Measurements from ENCODE around the gene ANKUB1.

DNA sequence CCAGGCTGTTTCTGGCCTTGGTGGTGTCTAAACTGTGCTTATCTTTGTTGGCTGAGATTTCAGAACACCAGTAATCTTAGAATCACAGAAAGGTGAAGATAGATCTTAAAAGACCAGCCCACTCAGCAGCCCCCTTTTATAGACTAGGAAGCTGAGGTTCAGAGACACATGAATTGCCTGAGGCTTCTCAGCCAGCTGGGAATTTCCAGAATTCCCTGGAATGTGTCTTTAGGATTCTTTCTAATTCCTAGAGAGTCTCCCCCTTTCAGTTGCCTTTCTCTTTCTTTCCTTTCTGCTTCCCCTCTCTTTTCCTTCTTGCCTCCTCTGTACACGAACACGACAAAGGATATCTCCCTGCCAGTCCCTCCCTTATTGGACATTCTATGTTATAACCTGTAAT is 19.5 kb downstream of the ANKUB1 start:
- TF ChIP-seq POLR2A (IDR thresholded peaks at IDR 0.05) (no peak), CTCF (IDR thresholded peaks at IDR 0.05) (no peak)
